ENCODE measurements around the gene SCAF11. TPM values are rescaled to one million over a fixed set of nuclear protein-coding genes. Genes with fewer than 3 reads are reported as not detected.

The SCAF11 gene
- polyA plus RNA-seq, 2 donors, result 19.4 to 23.4 TPM

DNA sequence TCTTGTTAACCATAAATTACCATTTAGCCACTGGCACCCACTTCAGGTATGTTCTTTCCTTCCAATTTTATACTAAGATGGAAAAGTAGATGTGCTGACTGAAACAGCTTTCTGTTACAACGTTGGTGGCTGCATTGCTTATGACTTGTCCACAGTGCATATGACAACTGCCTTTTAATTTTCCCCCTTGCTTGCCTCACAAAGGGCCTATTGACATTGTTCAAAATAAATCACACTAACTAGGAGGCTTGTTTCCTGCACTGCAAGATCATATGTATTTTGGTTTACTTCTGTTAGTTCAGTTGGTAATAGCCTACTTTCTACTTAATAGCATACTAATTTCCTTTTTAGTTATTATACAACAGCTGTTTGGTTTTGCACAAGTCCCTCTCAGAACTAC lies 55.4 kb downstream of the SCAF11 start:
- H3K4me3 ChIP-seq (ENCODE audit: low read depth in 1 of 2, low read length in 2 of 2), result no peak overlapping the region
- no peaks in the 10 kb centered on the region for H3K9me3 ChIP-seq (ENCODE audit: control insufficient read depth in 2 of 2, insufficient read depth in 1 of 2, low read depth in 1 of 2, low read length in 1 of 2)
- H3K36me3 ChIP-seq (ENCODE audit: control insufficient read depth in 2 of 2, insufficient read depth in 2 of 2, low read length in 1 of 2), result peaks cover 0 to 4% of the 10 kb centered on the region in 2 donors
- no peaks in the 10 kb centered on the region for H3K27me3 ChIP-seq (ENCODE audit: control insufficient read depth in 1 of 2, insufficient read depth in 2 of 2, low read length in 2 of 2)
- H3K27ac ChIP-seq (ENCODE audit: low read depth in 2 of 2, low read length in 1 of 2), result no peak overlapping the region
- WGBS, 2 donors, result 37 to 39% methylated on average over 1 of the region's 1 CpG
- H3K4me1 ChIP-seq (ENCODE audit: control insufficient read depth in 2 of 2, insufficient read depth in 2 of 2, low read length in 1 of 2), result no peaks in the 10 kb centered on the region

DNA sequence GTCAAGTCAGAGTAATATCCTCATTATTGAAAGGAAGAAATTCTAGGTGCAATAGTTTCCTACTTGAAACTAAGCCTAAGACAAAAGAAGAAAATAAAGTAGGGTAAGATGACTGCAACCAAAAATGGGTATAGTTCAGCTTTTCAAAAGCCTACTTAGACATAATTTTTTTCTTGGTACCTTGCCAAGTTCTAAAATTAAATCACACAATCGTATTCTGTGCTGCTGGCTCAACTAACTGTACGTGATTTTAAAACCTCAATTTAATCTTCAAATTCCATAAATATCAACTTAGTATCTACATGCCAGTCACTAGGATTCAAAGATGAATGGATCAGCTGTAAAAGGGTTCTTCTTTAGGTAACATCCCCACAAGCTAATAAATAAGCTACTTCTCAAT lies 56.9 kb downstream of the SCAF11 start:
- no peaks in the 10 kb centered on the region for H3K27me3 ChIP-seq (ENCODE audit: control insufficient read depth in 1 of 2, insufficient read depth in 2 of 2, low read length in 2 of 2)
- no peak overlapping the region for H3K4me3 ChIP-seq (ENCODE audit: low read depth in 1 of 2, low read length in 2 of 2)
- 33 to 34% methylated on average over 2 of the region's 2 CpGs for WGBS, 2 donors
- H3K36me3 ChIP-seq (ENCODE audit: control insufficient read depth in 2 of 2, insufficient read depth in 2 of 2, low read length in 1 of 2), result peaks cover 0 to 8% of the 10 kb centered on the region in 2 donors
- H3K27ac ChIP-seq (ENCODE audit: low read depth in 2 of 2, low read length in 1 of 2), result no peak overlapping the region
- no peaks in the 10 kb centered on the region for H3K4me1 ChIP-seq (ENCODE audit: control insufficient read depth in 2 of 2, insufficient read depth in 2 of 2, low read length in 1 of 2)
- H3K9me3 ChIP-seq (ENCODE audit: control insufficient read depth in 2 of 2, insufficient read depth in 1 of 2, low read depth in 1 of 2, low read length in 1 of 2), result no peaks in the 10 kb centered on the region

DNA sequence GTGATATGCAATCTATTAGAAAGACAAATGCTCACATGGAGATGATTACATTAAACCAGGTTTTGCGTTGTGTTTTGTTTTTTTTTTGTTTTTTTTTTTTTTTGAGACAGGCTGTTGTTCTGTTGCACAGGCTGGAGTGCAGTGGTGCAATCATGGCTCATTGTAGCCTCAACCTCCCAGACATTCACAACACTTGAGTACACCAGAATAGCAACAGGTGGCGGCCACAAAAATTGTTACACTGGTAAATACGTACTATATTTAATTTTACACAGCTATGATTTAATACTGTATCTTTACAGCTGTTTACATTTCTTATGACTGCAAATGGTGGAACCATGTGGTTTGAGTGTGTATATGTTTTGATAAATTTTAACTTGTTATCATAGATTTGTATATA lies 60.0 kb downstream of the SCAF11 start:
- H3K4me1 ChIP-seq (ENCODE audit: control insufficient read depth in 2 of 2, insufficient read depth in 2 of 2, low read length in 1 of 2), result no peaks in the 10 kb centered on the region
- peaks cover 4 to 12% of the 10 kb centered on the region in 2 donors for H3K36me3 ChIP-seq (ENCODE audit: control insufficient read depth in 2 of 2, insufficient read depth in 2 of 2, low read length in 1 of 2)
- no peak overlapping the region for H3K27ac ChIP-seq (ENCODE audit: low read depth in 2 of 2, low read length in 1 of 2)
- H3K4me3 ChIP-seq (ENCODE audit: low read depth in 1 of 2, low read length in 2 of 2), result no peak overlapping the region
- WGBS, 2 donors, result 95 to 96% methylated on average over 3 of the region's 3 CpGs
- H3K9me3 ChIP-seq (ENCODE audit: control insufficient read depth in 2 of 2, insufficient read depth in 1 of 2, low read depth in 1 of 2, low read length in 1 of 2), result no peaks in the 10 kb centered on the region
- no peaks in the 10 kb centered on the region for H3K27me3 ChIP-seq (ENCODE audit: control insufficient read depth in 1 of 2, insufficient read depth in 2 of 2, low read length in 2 of 2)

DNA sequence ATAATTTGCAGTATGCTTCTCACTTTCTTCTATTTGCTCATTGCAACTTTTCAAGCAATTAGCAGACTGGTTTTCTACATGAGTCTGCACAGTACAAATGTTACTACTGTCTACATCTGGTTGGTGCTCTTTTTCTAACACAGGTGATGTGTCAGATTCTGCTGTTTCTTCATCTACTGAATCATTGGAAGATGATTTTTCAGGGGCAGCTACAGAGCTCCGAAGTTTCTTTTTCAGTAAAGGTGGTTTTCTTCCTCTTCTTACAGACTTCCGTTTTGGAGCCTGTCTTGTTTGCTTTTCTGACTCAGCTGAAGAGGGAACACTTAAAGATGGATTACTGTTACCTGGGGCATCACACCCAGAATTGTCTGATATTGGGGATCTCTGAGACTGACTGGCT lies 62.1 kb downstream of the SCAF11 start:
- H3K27ac ChIP-seq (ENCODE audit: low read depth in 2 of 2, low read length in 1 of 2), result no peak overlapping the region
- H3K4me1 ChIP-seq (ENCODE audit: control insufficient read depth in 2 of 2, insufficient read depth in 2 of 2, low read length in 1 of 2), result no peaks in the 10 kb centered on the region
- no peaks in the 10 kb centered on the region for H3K27me3 ChIP-seq (ENCODE audit: control insufficient read depth in 1 of 2, insufficient read depth in 2 of 2, low read length in 2 of 2)
- no peaks in the 10 kb centered on the region for H3K9me3 ChIP-seq (ENCODE audit: control insufficient read depth in 2 of 2, insufficient read depth in 1 of 2, low read depth in 1 of 2, low read length in 1 of 2)
- H3K36me3 ChIP-seq (ENCODE audit: control insufficient read depth in 2 of 2, insufficient read depth in 2 of 2, low read length in 1 of 2), result peaks cover 7 to 14% of the 10 kb centered on the region in 2 donors
- H3K4me3 ChIP-seq (ENCODE audit: low read depth in 1 of 2, low read length in 2 of 2), result no peak overlapping the region
- WGBS, 2 donors, result 64 to 68% methylated on average over 2 of the region's 2 CpGs

DNA sequence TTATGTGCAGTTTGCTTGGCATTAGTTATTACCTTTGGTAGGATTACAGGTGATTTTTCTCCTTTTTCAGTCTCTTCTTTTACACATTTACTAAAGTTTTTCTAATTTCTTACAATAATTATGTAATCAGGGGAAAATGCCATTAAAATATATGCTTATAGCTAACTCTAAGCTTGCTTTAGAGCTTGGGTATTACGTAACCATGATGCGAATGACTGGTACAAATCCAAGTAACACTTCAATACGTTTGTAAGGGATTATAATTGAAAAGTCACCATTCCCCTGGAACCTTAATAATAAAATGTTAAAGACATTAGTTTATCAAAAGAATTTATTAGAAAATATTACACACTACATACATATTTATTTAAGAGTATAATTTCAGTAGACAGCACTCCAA lies 71.6 kb downstream of the SCAF11 start:
- H3K27ac ChIP-seq (ENCODE audit: low read depth in 2 of 2, low read length in 1 of 2), result no peak overlapping the region
- WGBS, 2 donors, result 75 to 85% methylated on average over 3 of the region's 3 CpGs
- H3K4me1 ChIP-seq (ENCODE audit: control insufficient read depth in 2 of 2, insufficient read depth in 2 of 2, low read length in 1 of 2), result no peaks in the 10 kb centered on the region
- no peaks in the 10 kb centered on the region for H3K9me3 ChIP-seq (ENCODE audit: control insufficient read depth in 2 of 2, insufficient read depth in 1 of 2, low read depth in 1 of 2, low read length in 1 of 2)
- H3K36me3 ChIP-seq (ENCODE audit: control insufficient read depth in 2 of 2, insufficient read depth in 2 of 2, low read length in 1 of 2), result peaks cover 0 to 3% of the 10 kb centered on the region in 2 donors
- no peaks in the 10 kb centered on the region for H3K27me3 ChIP-seq (ENCODE audit: control insufficient read depth in 1 of 2, insufficient read depth in 2 of 2, low read length in 2 of 2)
- H3K4me3 ChIP-seq (ENCODE audit: low read depth in 1 of 2, low read length in 2 of 2), result no peak overlapping the region

DNA sequence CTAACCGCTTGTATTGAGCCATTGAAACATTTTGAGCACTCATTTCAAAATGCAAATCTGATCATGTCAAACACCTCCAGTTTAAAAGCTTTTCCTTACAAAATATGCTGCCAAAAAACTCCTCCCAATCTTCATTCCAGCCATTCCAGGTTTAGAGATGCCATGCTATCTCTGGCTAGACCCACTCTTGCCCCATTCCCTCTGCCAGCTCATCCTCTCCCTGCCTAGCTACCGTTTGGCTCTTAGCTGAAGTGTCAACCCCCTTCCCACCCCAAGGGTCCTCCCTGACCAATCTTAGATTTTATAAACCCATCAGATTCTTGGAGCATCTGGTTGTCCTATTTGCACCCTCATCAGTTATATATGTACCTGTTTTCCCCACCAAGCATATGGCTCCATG lies 75.0 kb downstream of the SCAF11 start:
- WGBS, 2 donors, result 86 to 88% methylated on average over 2 of the region's 2 CpGs
- H3K27ac ChIP-seq (ENCODE audit: low read depth in 2 of 2, low read length in 1 of 2), result no peak overlapping the region
- no peaks in the 10 kb centered on the region for H3K27me3 ChIP-seq (ENCODE audit: control insufficient read depth in 1 of 2, insufficient read depth in 2 of 2, low read length in 2 of 2)
- no peaks in the 10 kb centered on the region for H3K9me3 ChIP-seq (ENCODE audit: control insufficient read depth in 2 of 2, insufficient read depth in 1 of 2, low read depth in 1 of 2, low read length in 1 of 2)
- no peaks in the 10 kb centered on the region for H3K4me1 ChIP-seq (ENCODE audit: control insufficient read depth in 2 of 2, insufficient read depth in 2 of 2, low read length in 1 of 2)
- H3K36me3 ChIP-seq (ENCODE audit: control insufficient read depth in 2 of 2, insufficient read depth in 2 of 2, low read length in 1 of 2), result no peaks in the 10 kb centered on the region
- no peak overlapping the region for H3K4me3 ChIP-seq (ENCODE audit: low read depth in 1 of 2, low read length in 2 of 2)

DNA sequence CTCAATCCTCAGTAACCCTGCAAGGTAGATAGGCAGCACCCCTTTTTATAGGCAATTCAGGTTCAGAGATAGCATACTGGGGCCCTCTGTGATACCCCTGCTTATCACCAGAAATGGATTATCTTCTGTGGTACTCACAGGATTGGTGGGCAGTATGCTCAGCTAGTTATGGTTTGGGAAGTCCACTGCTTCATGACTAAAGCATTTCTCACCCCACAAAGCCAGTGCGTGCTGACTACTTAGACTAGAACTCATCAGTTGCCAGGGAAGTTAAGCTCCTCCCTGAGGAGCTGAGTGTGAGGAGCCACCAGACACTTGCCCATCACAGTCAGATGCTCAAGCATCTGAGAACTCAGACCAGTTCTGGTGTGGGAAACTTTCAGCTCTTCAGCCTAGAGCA lies 76.3 kb downstream of the SCAF11 start:
- Histone ChIP-seq H3K4me3 (ENCODE audit: low read depth in 1 of 2, low read length in 2 of 2) (no peak overlapping the region), H3K36me3 (ENCODE audit: control insufficient read depth in 2 of 2, insufficient read depth in 2 of 2, low read length in 1 of 2) (no peaks in the 10 kb centered on the region), H3K27me3 (ENCODE audit: control insufficient read depth in 1 of 2, insufficient read depth in 2 of 2, low read length in 2 of 2) (no peaks in the 10 kb centered on the region), H3K9me3 (ENCODE audit: control insufficient read depth in 2 of 2, insufficient read depth in 1 of 2, low read depth in 1 of 2, low read length in 1 of 2) (no peaks in the 10 kb centered on the region), H3K4me1 (ENCODE audit: control insufficient read depth in 2 of 2, insufficient read depth in 2 of 2, low read length in 1 of 2) (no peaks in the 10 kb centered on the region), H3K27ac (ENCODE audit: low read depth in 2 of 2, low read length in 1 of 2) (no peak overlapping the region)
- WGBS, 2 donors, result 41 to 55% methylated on average over 1 of the region's 1 CpG

DNA sequence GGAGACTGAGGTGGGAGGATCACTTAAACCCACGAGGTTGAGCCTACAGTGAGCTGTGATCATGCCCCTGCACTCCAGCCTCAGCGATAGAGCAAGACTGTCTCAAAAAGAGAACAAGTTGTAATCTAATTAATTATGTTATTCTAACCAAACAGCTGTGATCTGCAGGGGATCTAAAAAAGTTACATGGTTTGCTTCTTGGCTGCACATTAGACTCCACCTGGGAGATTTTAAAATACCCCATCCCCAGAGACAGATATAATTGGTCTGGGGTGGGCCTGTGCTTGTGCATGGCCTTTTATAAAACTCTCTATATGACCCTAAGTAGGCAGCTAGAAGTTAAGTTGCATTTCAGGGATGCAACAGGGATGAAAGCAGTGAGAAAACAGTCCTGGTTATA lies 76.7 kb downstream of the SCAF11 start:
- Histone ChIP-seq H3K27me3 (ENCODE audit: control insufficient read depth in 1 of 2, insufficient read depth in 2 of 2, low read length in 2 of 2) (no peaks in the 10 kb centered on the region), H3K4me3 (ENCODE audit: low read depth in 1 of 2, low read length in 2 of 2) (no peak overlapping the region), H3K27ac (ENCODE audit: low read depth in 2 of 2, low read length in 1 of 2) (no peak overlapping the region), H3K4me1 (ENCODE audit: control insufficient read depth in 2 of 2, insufficient read depth in 2 of 2, low read length in 1 of 2) (no peaks in the 10 kb centered on the region), H3K9me3 (ENCODE audit: control insufficient read depth in 2 of 2, insufficient read depth in 1 of 2, low read depth in 1 of 2, low read length in 1 of 2) (no peaks in the 10 kb centered on the region), H3K36me3 (ENCODE audit: control insufficient read depth in 2 of 2, insufficient read depth in 2 of 2, low read length in 1 of 2) (no peaks in the 10 kb centered on the region)
- 47 to 50% methylated on average over 2 of the region's 2 CpGs for WGBS, 2 donors

DNA sequence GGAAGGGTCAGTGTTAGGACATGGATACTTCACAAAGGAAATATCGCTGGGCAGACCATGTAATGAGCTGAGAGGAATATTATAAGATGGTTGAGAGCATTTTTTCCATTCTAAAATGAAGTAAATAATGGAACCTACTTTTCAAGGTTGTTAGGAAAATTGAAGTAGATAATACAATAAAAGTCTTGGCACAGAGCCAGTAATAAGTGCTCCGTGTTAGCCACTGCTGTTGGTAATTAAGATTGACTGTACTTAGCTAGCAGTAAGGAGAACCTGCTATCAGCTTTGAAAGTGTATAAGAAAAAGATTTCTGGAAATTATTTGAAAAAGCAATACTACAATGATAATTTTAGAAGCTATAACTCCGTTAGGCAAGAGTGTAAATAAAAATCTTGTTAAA lies 77.6 kb downstream of the SCAF11 start:
- Histone ChIP-seq H3K4me1 (ENCODE audit: control insufficient read depth in 2 of 2, insufficient read depth in 2 of 2, low read length in 1 of 2) (no peaks in the 10 kb centered on the region), H3K9me3 (ENCODE audit: control insufficient read depth in 2 of 2, insufficient read depth in 1 of 2, low read depth in 1 of 2, low read length in 1 of 2) (no peaks in the 10 kb centered on the region)
- WGBS, 2 donors, result 47 to 49% methylated on average over 3 of the region's 3 CpGs

DNA sequence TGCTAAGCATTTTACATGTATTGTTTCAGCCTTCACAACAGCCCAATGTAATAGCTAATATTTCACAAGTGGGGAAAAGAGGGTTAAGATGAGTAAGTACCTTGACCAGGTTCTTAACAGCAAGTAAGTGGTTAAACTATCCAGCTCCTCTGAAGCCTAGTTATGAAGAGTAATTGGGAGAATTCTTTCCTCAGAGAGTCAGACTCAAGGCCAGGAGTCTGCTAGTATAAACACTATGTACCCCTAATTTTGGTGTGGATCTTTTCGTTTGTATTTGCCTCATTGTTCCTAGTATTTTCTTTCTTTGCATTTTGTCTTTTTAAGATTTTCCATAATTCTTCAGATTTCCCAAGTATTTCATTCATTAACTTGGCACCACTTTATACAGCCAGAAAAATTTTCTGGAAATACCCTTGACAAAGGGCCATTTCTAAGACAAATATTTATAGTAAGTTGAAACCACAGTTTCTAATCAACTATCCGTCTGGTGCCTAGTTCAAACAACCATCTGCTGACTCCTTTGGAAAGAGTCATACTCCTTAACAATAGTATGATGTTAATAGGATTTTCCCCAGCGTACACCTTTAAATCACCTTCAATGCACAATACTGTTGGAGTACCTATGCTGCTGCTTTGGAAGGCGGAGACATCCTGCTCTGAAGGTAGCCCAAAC lies 81.2 kb downstream of the SCAF11 start:
- 45 to 53% methylated on average over 4 of the region's 4 CpGs for WGBS, 2 donors
- Histone ChIP-seq H3K9me3 (ENCODE audit: control insufficient read depth in 2 of 2, insufficient read depth in 1 of 2, low read depth in 1 of 2, low read length in 1 of 2) (no peaks in the 10 kb centered on the region), H3K27me3 (ENCODE audit: control insufficient read depth in 1 of 2, insufficient read depth in 2 of 2, low read length in 2 of 2) (no peaks in the 10 kb centered on the region), H3K27ac (ENCODE audit: low read depth in 2 of 2, low read length in 1 of 2) (no peak overlapping the region), H3K4me1 (ENCODE audit: control insufficient read depth in 2 of 2, insufficient read depth in 2 of 2, low read length in 1 of 2) (no peaks in the 10 kb centered on the region), H3K4me3 (ENCODE audit: low read depth in 1 of 2, low read length in 2 of 2) (no peak overlapping the region), H3K36me3 (ENCODE audit: control insufficient read depth in 2 of 2, insufficient read depth in 2 of 2, low read length in 1 of 2) (no peaks in the 10 kb centered on the region)

More for the DNA sequence above, 77.6 kb downstream of the SCAF11 start:
- H3K4me3 ChIP-seq (ENCODE audit: low read depth in 1 of 2, low read length in 2 of 2), result no peak overlapping the region
- H3K27me3 ChIP-seq (ENCODE audit: control insufficient read depth in 1 of 2, insufficient read depth in 2 of 2, low read length in 2 of 2), result no peaks in the 10 kb centered on the region
- H3K36me3 ChIP-seq (ENCODE audit: control insufficient read depth in 2 of 2, insufficient read depth in 2 of 2, low read length in 1 of 2), result no peaks in the 10 kb centered on the region
- no peak overlapping the region for H3K27ac ChIP-seq (ENCODE audit: low read depth in 2 of 2, low read length in 1 of 2)
